Breast epithelium (tissue), 4 donors: ENCODE data around the gene ANKS1B. TPM values are rescaled to one million over a fixed set of nuclear protein-coding genes. Genes with fewer than 3 reads are reported as not detected.

Experiments
- DNase-seq, 2 donors: peaks; one replicate each; pipeline ENCODE4 v3.0.0-alpha.2; 2019; ENCODE audit warnings: low spot score in 2 of 2
- H3K27ac ChIP-seq, 2 donors: fragments of 200-600 bp; sonication (generic) in 1 of 2; one replicate each; pipeline ENCODE4 v1.5.1; 2016 to 2019; ENCODE audit warnings: mild to moderate bottlenecking in 1 of 2
- H3K27me3 ChIP-seq, 2 donors: fragments of 200-600 bp; sonication (generic) in 1 of 2; one replicate each; pipeline versions ENCODE4 v1.5.1 to v1.6.0; 2017 to 2019; ENCODE audit warnings: control low read depth in 1 of 2, mild to moderate bottlenecking in 1 of 2
- H3K36me3 ChIP-seq: fragments of 200-600 bp; one replicate; pipeline ENCODE4 v1.5.1; 2019
- H3K4me1 ChIP-seq, 2 donors: fragments of 200-600 bp; sonication (generic); one replicate each; pipeline ENCODE4 v1.5.1; 2016 to 2019; ENCODE audit warnings: control low read depth in 1 of 2
- H3K4me3 ChIP-seq, 3 donors: fragments of 200-600 bp; sonication (generic); 1 replicate in 2 of 3; 2 replicates in 1 of 3; pipeline ENCODE4 v1.5.1; 2016 to 2019; ENCODE audit warnings: mild to moderate bottlenecking in 3 of 3, moderate library complexity in 2 of 3
- H3K9me3 ChIP-seq, 2 donors: fragments of 200-600 bp; sonication (generic) in 1 of 2; one replicate each; pipeline ENCODE4 v1.5.1; 2016 to 2019; ENCODE audit warnings: control low read depth in 1 of 2
- POLR2A ChIP-seq: fragments of 450-650 bp; IDR thresholded peaks from one replicate; pipeline ENCODE4 v1.6.1; 2016; ENCODE audit warnings: antibody characterized with exemption, mild to moderate bottlenecking, moderate library complexity
- POLR2AphosphoS5 ChIP-seq, 3 donors: sonication (generic); formaldehyde crosslinking; IDR thresholded peaks; one replicate each; pipeline ENCODE4 v1.6.1; 2017; ENCODE audit warnings: antibody characterized with exemption in 3 of 3
- intact Hi-C: fragments of 100-400 bp; cut with DNase I; formaldehyde crosslinking; loops from one replicate; pipeline ENCODE4 v1.15.1; 2023; ENCODE audit warnings: low total_unique reads
- total RNA-seq, 3 donors: library from RNA; depleted of rRNA; stranded (reverse); fragments of >200 nt; gene quantifications; one replicate each; pipeline ENCODE4 v1.1.0, GENCODE V29; 2016
- TF ChIP-seq, protein P1 (sequence below), 3 donors: fragments of 450-650 bp; IDR thresholded peaks; one replicate each; pipeline ENCODE4 v1.5.1; 2016 to 2017; ENCODE audit warnings: antibody characterized with exemption in 3 of 3, mild to moderate bottlenecking in 3 of 3, moderate library complexity in 3 of 3

Gene ANKS1B
- total RNA-seq, 3 donors from 2014 or later: 16.6 to 115 (median 32.4) TPM

DNA sequence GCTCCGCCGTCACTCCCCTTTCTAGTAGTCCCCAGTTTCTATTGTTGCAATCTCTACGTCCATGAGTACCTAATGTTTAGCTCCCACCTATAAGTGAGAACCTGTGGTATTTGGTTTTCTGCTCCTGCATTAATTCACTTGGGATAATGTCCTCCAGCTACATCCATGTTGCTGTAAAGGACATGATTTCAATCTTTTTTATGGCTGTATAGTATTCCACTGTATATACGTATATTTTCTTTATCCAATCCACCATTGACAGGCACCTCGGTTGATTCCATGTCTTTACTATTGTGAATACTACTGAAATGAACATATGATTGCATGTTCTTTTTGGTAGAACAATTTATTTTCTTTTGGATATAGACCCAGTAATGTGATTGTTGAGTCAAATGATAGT lies 114.7 kb downstream of the ANKS1B start:
- Histone ChIP-seq H3K4me3 (no peak overlapping the region), H3K27ac (no peak overlapping the region), H3K9me3 (no peaks in the 10 kb centered on the region), H3K27me3 (no peaks in the 10 kb centered on the region), H3K4me1 (no peaks in the 10 kb centered on the region), H3K36me3 (no peaks in the 10 kb centered on the region)
- TF ChIP-seq POLR2A: no peak
- TF ChIP-seq, protein P1, sequence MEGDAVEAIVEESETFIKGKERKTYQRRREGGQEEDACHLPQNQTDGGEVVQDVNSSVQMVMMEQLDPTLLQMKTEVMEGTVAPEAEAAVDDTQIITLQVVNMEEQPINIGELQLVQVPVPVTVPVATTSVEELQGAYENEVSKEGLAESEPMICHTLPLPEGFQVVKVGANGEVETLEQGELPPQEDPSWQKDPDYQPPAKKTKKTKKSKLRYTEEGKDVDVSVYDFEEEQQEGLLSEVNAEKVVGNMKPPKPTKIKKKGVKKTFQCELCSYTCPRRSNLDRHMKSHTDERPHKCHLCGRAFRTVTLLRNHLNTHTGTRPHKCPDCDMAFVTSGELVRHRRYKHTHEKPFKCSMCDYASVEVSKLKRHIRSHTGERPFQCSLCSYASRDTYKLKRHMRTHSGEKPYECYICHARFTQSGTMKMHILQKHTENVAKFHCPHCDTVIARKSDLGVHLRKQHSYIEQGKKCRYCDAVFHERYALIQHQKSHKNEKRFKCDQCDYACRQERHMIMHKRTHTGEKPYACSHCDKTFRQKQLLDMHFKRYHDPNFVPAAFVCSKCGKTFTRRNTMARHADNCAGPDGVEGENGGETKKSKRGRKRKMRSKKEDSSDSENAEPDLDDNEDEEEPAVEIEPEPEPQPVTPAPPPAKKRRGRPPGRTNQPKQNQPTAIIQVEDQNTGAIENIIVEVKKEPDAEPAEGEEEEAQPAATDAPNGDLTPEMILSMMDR (IDR thresholded peaks at IDR 0.05): no peak
- no peak for TF ChIP-seq POLR2AphosphoS5 (IDR thresholded peaks at IDR 0.05)
- intact Hi-C loops: no loop called here
- DNase-seq: no peak

DNA sequence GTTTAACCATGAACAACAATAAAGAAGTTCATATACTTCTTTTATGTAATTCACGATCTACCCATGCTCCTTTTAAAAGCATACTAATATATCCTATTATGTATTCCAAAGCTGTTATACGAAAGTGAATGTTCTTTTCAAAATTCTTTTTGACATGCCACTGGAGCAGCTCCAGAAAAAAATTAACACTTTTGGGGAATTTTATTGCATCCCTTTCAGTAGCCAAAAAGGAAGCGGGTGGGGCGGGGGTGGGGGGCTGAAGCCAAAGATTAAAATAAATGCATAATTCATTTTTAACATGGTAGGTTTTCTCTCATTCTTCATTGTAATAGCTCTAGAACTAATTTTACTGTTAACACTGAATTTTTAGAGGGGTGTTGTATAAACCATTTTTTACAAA lies 123.0 kb downstream of the ANKS1B start:
- no peaks in the 10 kb centered on the region for H3K27me3 ChIP-seq
- H3K4me3 ChIP-seq: no peak overlapping the region
- no peak for DNase-seq
- peaks cover 0 to 4% of the 10 kb centered on the region in 2 donors for H3K9me3 ChIP-seq
- no peak overlapping the region for H3K27ac ChIP-seq
- no peaks in the 10 kb centered on the region for H3K4me1 ChIP-seq
- H3K36me3 ChIP-seq: no peaks in the 10 kb centered on the region
- TF ChIP-seq POLR2A (no peak), POLR2AphosphoS5 (IDR thresholded peaks at IDR 0.05) (no peak)
- TF ChIP-seq, protein P1 (IDR thresholded peaks at IDR 0.05): no peak
- intact Hi-C loops: no loop called here

DNA sequence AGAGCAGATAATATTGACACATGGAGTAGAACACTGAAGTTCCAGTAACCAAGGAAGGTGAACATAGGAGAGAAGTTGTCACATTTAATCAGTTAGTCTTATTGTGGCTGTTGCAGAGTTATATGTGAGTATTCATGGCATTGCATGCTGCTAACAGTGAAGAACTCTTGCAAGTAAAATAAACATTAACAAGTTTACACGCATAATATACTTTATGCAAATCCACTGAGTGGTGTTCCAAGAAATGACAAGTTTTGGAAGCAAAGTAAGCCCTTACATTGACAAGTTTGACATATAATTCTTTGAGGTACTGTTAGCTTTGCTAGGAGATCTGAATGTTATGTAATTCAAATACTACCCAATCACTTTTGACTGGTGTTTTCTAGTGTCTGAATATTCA lies 125.6 kb downstream of the ANKS1B start:
- no peak overlapping the region for H3K4me3 ChIP-seq
- intact Hi-C loops: no loop called here
- DNase-seq: no peak
- H3K9me3 ChIP-seq: peaks cover 0 to 4% of the 10 kb centered on the region in 2 donors
- TF ChIP-seq, protein P1 (IDR thresholded peaks at IDR 0.05): no peak
- TF ChIP-seq POLR2AphosphoS5 (IDR thresholded peaks at IDR 0.05): no peak
- no peak for TF ChIP-seq POLR2A
- no peak overlapping the region for H3K27ac ChIP-seq
- no peaks in the 10 kb centered on the region for H3K4me1 ChIP-seq
- no peaks in the 10 kb centered on the region for H3K36me3 ChIP-seq
- H3K27me3 ChIP-seq: no peaks in the 10 kb centered on the region

DNA sequence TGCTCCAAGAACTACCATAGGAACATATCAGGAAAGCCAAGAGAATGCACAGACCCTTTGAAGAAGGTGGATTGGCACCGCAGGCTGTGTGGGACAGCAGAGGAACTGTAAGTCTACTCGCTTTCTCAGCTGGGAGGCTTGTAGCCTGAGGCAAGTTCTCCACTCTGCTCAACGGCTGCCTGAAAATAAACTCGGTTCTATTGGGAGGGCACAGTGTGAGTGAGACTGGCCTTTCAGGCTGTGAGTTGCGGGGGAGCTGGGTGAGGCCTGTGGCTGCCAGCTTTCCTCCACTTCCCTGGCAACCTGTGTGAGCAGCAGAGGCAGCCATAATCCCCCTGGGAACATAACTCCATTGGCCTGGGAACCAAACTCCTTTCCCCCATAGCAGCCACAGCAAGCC lies 132.1 kb downstream of the ANKS1B start:
- TF ChIP-seq, protein P1 (IDR thresholded peaks at IDR 0.05): no peak
- TF ChIP-seq POLR2AphosphoS5 (IDR thresholded peaks at IDR 0.05) (no peak), POLR2A (no peak)
- no peak overlapping the region for H3K4me3 ChIP-seq
- intact Hi-C loops: no loop called here
- H3K9me3 ChIP-seq: peaks cover 0 to 4% of the 10 kb centered on the region in 2 donors
- peak overlapping the region in 1 of 2 donors; percentile 48 for H3K27ac ChIP-seq
- H3K27me3 ChIP-seq: no peaks in the 10 kb centered on the region
- no peaks in the 10 kb centered on the region for H3K36me3 ChIP-seq
- H3K4me1 ChIP-seq: no peaks in the 10 kb centered on the region
- no peak for DNase-seq

DNA sequence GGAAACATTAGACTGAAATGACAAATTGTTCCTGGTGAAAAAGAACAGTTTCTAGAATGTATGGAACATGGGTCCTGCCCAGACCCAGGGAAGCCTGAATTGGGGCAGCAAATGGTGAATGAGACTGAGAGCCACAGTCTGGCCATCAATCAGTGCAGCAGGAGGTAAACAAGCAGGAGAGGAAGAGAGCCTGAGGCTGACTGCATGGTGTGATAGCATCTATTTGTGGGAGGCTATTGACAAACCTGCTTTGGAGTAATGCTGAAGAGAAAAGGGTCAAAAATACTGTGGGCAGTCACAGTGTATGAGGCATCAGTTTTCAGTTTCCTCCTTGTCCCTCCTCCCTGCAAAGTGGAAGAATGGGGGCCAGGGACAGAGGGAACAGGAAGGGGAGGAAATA lies 136.8 kb downstream of the ANKS1B start:
- Histone ChIP-seq H3K27me3 (no peaks in the 10 kb centered on the region), H3K4me3 (no peak overlapping the region), H3K4me1 (no peaks in the 10 kb centered on the region), H3K36me3 (no peaks in the 10 kb centered on the region), H3K9me3 (no peaks in the 10 kb centered on the region), H3K27ac (no peak overlapping the region)
- no peak for DNase-seq
- intact Hi-C loops: no loop called here
- TF ChIP-seq, protein P1 (IDR thresholded peaks at IDR 0.05): no peak
- TF ChIP-seq POLR2A (no peak), POLR2AphosphoS5 (IDR thresholded peaks at IDR 0.05) (no peak)
